ENCODE measurements around the gene H6PD.

Gene H6PD

GRCh38 chr1:9278116-9278515 is 43.5 kb downstream of the H6PD start:
- Histone ChIP-seq H3K4me3 (no peak overlapping the region), H3K27ac (peak overlapping the region; percentile 18 to 69)
- TF ChIP-seq CTCF (IDR thresholded peaks at IDR 0.05): no peak
- DNase-seq (ENCODE audit: low spot score): no peak

GRCh38 chr1:9278585-9279153 is 44.1 kb downstream of the H6PD start:
- peak overlapping the region; percentile 18 to 69 for H3K27ac ChIP-seq
- DNase-seq (ENCODE audit: low spot score): no peak
- no peak overlapping the region for H3K4me3 ChIP-seq
- TF ChIP-seq CTCF (IDR thresholded peaks at IDR 0.05): no peak

DNA sequence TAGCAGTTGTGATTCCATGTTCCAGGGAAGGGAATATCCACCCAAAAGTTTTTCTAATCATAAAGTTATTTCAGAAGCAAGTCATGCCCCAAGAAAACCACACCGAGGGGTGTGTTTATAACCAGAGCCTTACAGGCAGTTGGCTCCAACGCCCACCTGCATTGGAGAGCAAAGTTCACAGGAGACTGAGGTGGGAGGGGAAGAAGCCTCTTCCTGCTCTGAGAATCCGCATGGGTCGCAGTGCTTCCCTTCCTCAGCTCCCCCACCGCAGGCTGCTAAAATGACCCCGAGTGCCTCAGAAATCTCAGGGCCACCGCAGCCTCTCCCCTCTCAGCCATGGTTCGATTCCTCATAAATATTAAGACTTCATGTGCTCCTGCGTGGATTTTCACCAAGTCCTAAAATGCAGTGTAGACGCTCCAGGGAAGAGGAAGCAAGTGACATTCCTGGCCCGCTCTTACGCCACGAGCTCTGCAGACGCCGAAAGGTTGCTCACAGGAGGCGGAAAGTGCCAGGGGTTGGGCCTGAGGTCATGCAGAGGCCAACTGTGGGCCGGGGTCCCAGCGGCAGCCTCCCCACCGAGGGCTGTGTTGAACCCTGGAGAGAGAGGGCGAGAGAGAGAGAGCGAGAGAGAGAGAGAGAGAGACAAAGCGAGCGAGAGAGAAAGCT is 44.7 kb downstream of the H6PD start:
- peak overlapping the region in 1 of 2 donors; percentile 69 for H3K27ac ChIP-seq
- no peak for DNase-seq (ENCODE audit: low spot score)
- TF ChIP-seq CTCF (IDR thresholded peaks at IDR 0.05): no peak
- H3K4me3 ChIP-seq: no peak overlapping the region

DNA sequence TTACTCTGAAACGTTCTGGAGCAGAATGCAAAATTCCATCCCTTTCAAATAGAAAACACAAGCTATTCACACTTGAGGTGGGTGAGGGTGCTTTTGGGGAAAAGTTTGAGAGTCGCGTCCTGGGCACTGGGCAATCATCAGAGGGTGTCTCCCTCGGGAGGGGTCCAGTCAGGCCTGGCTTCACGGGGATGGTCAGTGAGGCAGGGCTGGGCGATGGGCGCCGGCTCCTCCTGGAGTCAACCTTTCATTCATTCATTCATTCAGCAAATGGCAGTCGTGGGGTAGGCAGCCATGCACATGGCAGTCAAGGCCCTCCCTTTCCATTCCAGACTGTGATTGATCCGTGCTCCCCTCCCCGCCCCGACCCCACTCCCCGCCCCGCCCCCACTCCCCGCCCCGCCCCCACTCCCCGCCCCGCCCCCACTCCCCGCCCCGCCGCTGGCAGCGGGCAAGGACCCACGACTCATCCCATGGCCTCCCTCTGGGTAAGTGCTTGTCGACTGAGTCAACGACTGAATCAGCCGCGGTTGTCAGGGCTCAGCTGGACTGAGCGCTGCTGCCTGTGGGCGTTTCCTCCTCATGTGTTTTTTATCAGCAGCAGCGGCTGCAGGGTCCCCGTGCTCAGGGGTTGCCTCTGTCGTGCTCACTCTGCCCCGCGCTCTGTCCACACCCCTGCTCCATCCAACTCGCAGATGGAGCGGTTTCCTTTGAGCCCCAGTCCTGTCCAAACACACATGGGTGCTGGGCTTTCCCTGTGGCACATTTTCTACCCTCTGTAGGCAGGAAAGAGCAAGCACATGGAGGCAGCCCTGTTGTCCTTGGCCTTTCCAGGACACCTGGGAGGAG is 45.7 kb downstream of the H6PD start:
- no peak for TF ChIP-seq CTCF (IDR thresholded peaks at IDR 0.05)
- no peak for DNase-seq (ENCODE audit: low spot score)
- H3K4me3 ChIP-seq: peak overlapping the region; percentile 6
- peak overlapping the region in 1 of 2 donors; percentile 26 for H3K27ac ChIP-seq

DNA sequence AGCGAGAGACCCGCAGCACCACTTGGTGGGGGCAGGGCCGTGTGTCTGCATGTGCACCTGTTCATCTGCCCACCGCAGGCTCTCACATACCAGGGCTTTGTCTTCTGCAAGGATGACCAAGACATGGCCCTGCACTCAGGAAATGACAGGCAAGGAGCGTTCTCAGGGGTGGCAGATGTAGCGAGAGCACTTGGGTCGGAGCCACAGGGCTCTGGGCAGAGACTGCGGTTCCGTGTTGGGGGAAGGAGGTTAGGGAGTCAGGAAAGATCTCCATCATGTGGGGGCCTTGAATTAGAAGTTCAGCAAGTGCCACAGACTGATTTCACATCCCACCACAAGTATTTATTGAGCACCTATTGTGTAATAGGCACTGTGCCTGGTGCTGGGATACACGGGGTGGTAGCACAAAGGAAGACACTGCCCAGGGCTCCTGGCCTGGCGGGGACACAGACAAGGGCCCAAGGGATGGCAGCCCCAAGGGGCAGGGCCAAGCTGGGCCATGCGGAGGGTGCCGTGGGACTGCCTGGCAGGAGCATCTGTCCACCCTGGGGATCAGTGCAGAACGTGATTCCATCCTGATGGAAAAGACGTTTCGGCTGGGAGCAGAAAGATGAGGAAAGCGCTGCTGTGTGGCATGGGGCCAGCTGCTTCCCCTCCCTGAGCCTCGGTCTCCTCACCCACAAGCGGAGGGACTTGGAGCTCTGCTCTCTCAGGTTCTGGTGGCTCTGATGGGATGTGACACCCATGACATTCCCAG is 46.7 kb downstream of the H6PD start:
- DNase-seq (ENCODE audit: low spot score): no peak
- H3K27ac ChIP-seq: no peak overlapping the region
- H3K4me3 ChIP-seq: no peak overlapping the region
- TF ChIP-seq CTCF (IDR thresholded peaks at IDR 0.05): no peak

DNA sequence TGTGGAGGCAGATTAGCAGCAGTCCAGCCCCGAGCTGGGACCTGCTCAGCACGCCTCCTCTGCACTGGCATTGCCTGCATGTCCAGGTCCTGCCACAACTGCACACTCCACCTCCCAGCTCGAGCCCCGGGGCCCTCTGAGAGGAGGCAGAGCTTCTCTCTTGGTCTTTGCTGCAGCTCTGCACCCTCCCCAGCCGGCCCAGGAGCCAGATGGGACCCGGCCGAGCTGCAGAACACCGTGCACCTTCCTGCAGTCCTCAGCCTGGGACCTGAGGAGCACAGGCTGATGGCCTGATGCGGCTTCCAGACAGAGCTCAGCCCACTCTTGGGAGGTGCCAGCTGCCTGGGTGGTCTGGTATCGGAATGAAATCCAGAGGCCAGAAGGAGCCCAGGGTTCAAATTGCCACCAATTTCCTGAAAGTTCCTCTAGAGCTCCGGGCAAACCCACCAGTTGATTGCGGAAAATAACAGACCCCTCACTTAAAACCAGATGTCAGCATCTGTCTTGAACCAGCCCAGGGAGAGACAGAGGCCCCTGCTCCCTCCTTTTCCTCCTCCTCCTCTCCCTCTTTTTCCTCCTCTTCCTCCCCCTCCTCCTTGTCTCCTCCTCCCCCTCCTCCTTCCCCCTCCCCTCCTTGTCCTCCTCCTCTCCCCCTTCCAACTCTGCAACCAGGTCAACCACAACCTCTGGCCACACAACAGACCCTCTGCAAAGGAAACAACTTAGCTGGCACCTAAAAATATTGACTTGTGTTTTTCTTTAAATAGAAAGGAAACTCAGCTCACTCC is 47.5 kb downstream of the H6PD start:
- H3K27ac ChIP-seq: no peak overlapping the region
- DNase-seq (ENCODE audit: low spot score): no peak
- no peak overlapping the region for H3K4me3 ChIP-seq
- TF ChIP-seq CTCF (IDR thresholded peaks at IDR 0.05): no peak
